HG03432 (cell line): Measurements from ENCODE around the gene CREB5.
"Not testable (repeated sequence)": the region's sequence is repeated elsewhere in the genome, so short reads cannot be mapped to it uniquely, and the experiment has no call there.

Source experiments
- ATAC-seq: cut with Tn5 transposase; IDR thresholded peaks from one replicate; pipeline ENCODE4 v1.9.1; 2021; ENCODE audit warnings: mild to moderate bottlenecking, moderate library complexity; ENCODE audit not compliant: unreplicated experiment

CREB5 gene

GRCh38 chr7:28761505-28761904 is 349.2 kb downstream of the CREB5 start:
- no peak for ATAC-seq

- no peak for ATAC-seq
These were observed 350.3 kb downstream of the CREB5 start for GRCh38 chr7:28762651-28763050.

GRCh38 chr7:28766359-28766758 is 354.0 kb downstream of the CREB5 start:
- no peak for ATAC-seq

GRCh38 chr7:28767356-28767755 is 355.0 kb downstream of the CREB5 start:
- no peak for ATAC-seq

- ATAC-seq = no peak
These were observed 356.3 kb downstream of the CREB5 start for GRCh38 chr7:28768577-28769147.

- ATAC-seq = no peak
These were observed 359.7 kb downstream of the CREB5 start for GRCh38 chr7:28771906-28772622.

- no peak for ATAC-seq
These were observed 361.3 kb downstream of the CREB5 start for GRCh38 chr7:28773423-28774145.

GRCh38 chr7:28774261-28774988 is 362.1 kb downstream of the CREB5 start:
- ATAC-seq = no peak

- no peak for ATAC-seq
These were observed 364.3 kb downstream of the CREB5 start for GRCh38 chr7:28776463-28777157.

- no peak for ATAC-seq
These were observed 366.5 kb downstream of the CREB5 start for GRCh38 chr7:28778786-28779185.

- ATAC-seq = no peak
These were observed 367.6 kb downstream of the CREB5 start for GRCh38 chr7:28779954-28780353.

GRCh38 chr7:28782362-28782761 is 370.0 kb downstream of the CREB5 start:
- ATAC-seq = no peak

- no peak for ATAC-seq
These were observed 372.0 kb downstream of the CREB5 start for GRCh38 chr7:28784171-28784902.

GRCh38 chr7:28785041-28785995 is 373.0 kb downstream of the CREB5 start:
- no peak for ATAC-seq

GRCh38 chr7:28786156-28786555 is 373.8 kb downstream of the CREB5 start:
- not testable (repeated sequence) for ATAC-seq

GRCh38 chr7:28787106-28787505 is 374.8 kb downstream of the CREB5 start:
- ATAC-seq = no peak

GRCh38 chr7:28790467-28790866 is 378.1 kb downstream of the CREB5 start:
- ATAC-seq = no peak

GRCh38 chr7:28792858-28793257 is 380.5 kb downstream of the CREB5 start:
- ATAC-seq = no peak
